Lung (tissue), 12 donors: ENCODE data around the gene REEP5. TPM values are rescaled to one million over a fixed set of nuclear protein-coding genes. Genes with fewer than 3 reads are reported as not detected.

Experiments
- ATAC-seq: fragments of 200-7000 bp; cut with Tn5 transposase; one replicate; pipeline ENCODE4 v1.9.1; 2020; ENCODE audit warnings: moderate number of reproducible peaks; ENCODE audit not compliant: insufficient read depth, low FRiP score
- DNase-seq, 3 donors: peaks; one replicate each; pipeline ENCODE4 v3.0.0-alpha.2; 2013 to 2017
- H3K27ac ChIP-seq, 2 donors: one replicate each; pipeline ENCODE4 v1.5.1; 2013; ENCODE audit warnings: mild to moderate bottlenecking in 2 of 2, moderate library complexity in 2 of 2, control low read depth in 1 of 2, inconsistent platforms in 1 of 2, low read depth in 1 of 2, low read length in 1 of 2
- H3K27me3 ChIP-seq, 3 donors: one replicate each; pipeline ENCODE4 v1.5.1; 2013; ENCODE audit warnings: low read length in 2 of 3; ENCODE audit not compliant: control insufficient read depth in 3 of 3, insufficient read depth in 3 of 3
- H3K36me3 ChIP-seq, 4 donors: one replicate each; pipeline ENCODE4 v1.5.1; 2013; ENCODE audit warnings: low read length in 4 of 4, mild to moderate bottlenecking in 1 of 4, moderate library complexity in 1 of 4; ENCODE audit not compliant: control insufficient read depth in 4 of 4, insufficient read depth in 4 of 4
- H3K4me1 ChIP-seq, 5 donors: one replicate each; pipeline ENCODE4 v1.5.1; 2013; ENCODE audit warnings: low read length in 5 of 5, mild to moderate bottlenecking in 2 of 5, moderate library complexity in 1 of 5; ENCODE audit not compliant: control insufficient read depth in 5 of 5, insufficient read depth in 5 of 5
- H3K4me3 ChIP-seq: one replicate; pipeline ENCODE4 v1.5.1; 2013; ENCODE audit warnings: mild to moderate bottlenecking, control low read depth, moderate library complexity
- H3K9ac ChIP-seq, 2 donors: one replicate each; pipeline ENCODE4 v1.5.1; 2013; ENCODE audit warnings: low read length in 2 of 2, control low read depth in 1 of 2; ENCODE audit not compliant: insufficient read depth in 1 of 2
- H3K9me3 ChIP-seq, 4 donors: one replicate each; pipeline ENCODE4 v1.5.1; 2013; ENCODE audit warnings: low read length in 3 of 4, mild to moderate bottlenecking in 1 of 4, moderate library complexity in 1 of 4; ENCODE audit not compliant: control insufficient read depth in 4 of 4, insufficient read depth in 3 of 4
- CTCF ChIP-seq: IDR thresholded peaks from 2 replicates; pipeline ENCODE4 v1.5.1; 2012; ENCODE audit warnings: mild to moderate bottlenecking; ENCODE audit errors: control extremely low read depth, extremely low read depth
- WGBS, 2 donors: extraction: QIAGEN DNeasy Blood & Tissue Kit; methylation state at CpG; one replicate each; pipeline ENCODE4 v1.1.7; 2013; 5-methylcytosine and 5-hydroxymethylcytosine counted together
- polyA plus RNA-seq, 2 donors: library from polyadenylated mRNA; stranded (reverse); fragments of 200-250 nt; gene quantifications; one replicate each; pipeline ENCODE4 v1.2.1, GENCODE V29; 2013
- total RNA-seq, 2 donors: library from RNA; depleted of rRNA in 1 of 2; stranded (reverse); fragments of >200 nt in 1 of 2; gene quantifications; one replicate each; pipeline ENCODE4 v1.2.1, GENCODE V29; 2014 to 2021
- donor health status: control.
- donor health status: control.
- donor health status: Bipolar disorder and iron deficiency.
- donor health status: healthy.
- donor health status: DM: yes; HTN: yes; CAD: no.

The REEP5 gene
- total and polyA plus RNA-seq, 4 donors, result 58.9 to 112 (median 69.0) TPM

- Histone ChIP-seq H3K4me3 (no peak overlapping the region), H3K27me3 (no peaks in the 10 kb centered on the region), H3K9me3 (no peaks in the 10 kb centered on the region), H3K36me3 (peaks cover 28 to 53% (median 38%) of the 10 kb centered on the region in 4 donors), H3K9ac (no peak overlapping the region), H3K4me1 (peaks cover 0 to 10% (median 0%) of the 10 kb centered on the region in 5 donors), H3K27ac (no peak overlapping the region)
- ATAC-seq (no peak), DNase-seq (peak in 1 of 3 donors; percentile 7)
- WGBS, 2 donors, result 83 to 84% methylated on average over 3 of the region's 3 CpGs
- TF ChIP-seq CTCF, result no peak
These were observed 37.0 kb downstream of the REEP5 start for GRCh38 chr5:112885001-112885400.

- 84 to 90% methylated on average over 2 of the region's 2 CpGs for WGBS, 2 donors
- H3K9me3 ChIP-seq, result no peaks in the 10 kb centered on the region
- peaks cover 0 to 10% (median 0%) of the 10 kb centered on the region in 5 donors for H3K4me1 ChIP-seq
- no peak for ATAC-seq
- peaks cover 29 to 55% (median 40%) of the 10 kb centered on the region in 4 donors for H3K36me3 ChIP-seq
- no peak overlapping the region for H3K27ac ChIP-seq
- no peak overlapping the region for H3K4me3 ChIP-seq
- H3K27me3 ChIP-seq, result no peaks in the 10 kb centered on the region
- no peak for DNase-seq
- no peak for TF ChIP-seq CTCF
- H3K9ac ChIP-seq, result no peak overlapping the region
These were observed 38.8 kb downstream of the REEP5 start for GRCh38 chr5:112883192-112883591.

- no peak overlapping the region for H3K27ac ChIP-seq
- 81 to 95% methylated on average over 2 of the region's 2 CpGs for WGBS, 2 donors
These were observed 41.6 kb downstream of the REEP5 start for GRCh38 chr5:112880219-112880964.

More at GRCh38 chr5:112880219-112880964, 41.6 kb downstream of the REEP5 start:
- H3K9ac ChIP-seq, result no peak overlapping the region
- H3K27me3 ChIP-seq, result no peaks in the 10 kb centered on the region
- H3K9me3 ChIP-seq, result no peaks in the 10 kb centered on the region
- ATAC-seq (no peak), DNase-seq (peak; percentile 25 to 56 (median 33))
- H3K4me1 ChIP-seq, result peaks cover 0 to 17% (median 0%) of the 10 kb centered on the region in 5 donors
- no peak for TF ChIP-seq CTCF
- H3K36me3 ChIP-seq, result peaks cover 18 to 44% (median 29%) of the 10 kb centered on the region in 4 donors
- H3K4me3 ChIP-seq, result no peak overlapping the region
